HG02973 (cell line): ENCODE measurements around the gene NCEH1.
A peak's percentile ranks its signal among the peaks of the same experiment; 100 is the strongest.
"Not testable (repeated sequence)": the region's sequence is repeated elsewhere in the genome, so short reads cannot be mapped to it uniquely, and the experiment has no call there.

Source experiments
- ATAC-seq: cut with Tn5 transposase; IDR thresholded peaks from one replicate; pipeline ENCODE4 v1.9.1; 2021; ENCODE audit warnings: moderate library complexity; ENCODE audit not compliant: unreplicated experiment

Gene NCEH1

GRCh38 chr3:172710664-172711453 lies at the start of gene NCEH1:
Gene NCEH1, minus strand, starts transcription at chr3:172711067. Its CDS starts 83 bp downstream, at chr3:172710984.
- peak; percentile 99 for ATAC-seq

GRCh38 chr3:172760416-172760815 lies 49.5 kb upstream of the NCEH1 start:
- ATAC-seq: not testable (repeated sequence)

- no peak for ATAC-seq
These were observed 42.3 kb upstream of the NCEH1 start for GRCh38 chr3:172753125-172753524.

- ATAC-seq: no peak
These were observed 41.8 kb upstream of the NCEH1 start for GRCh38 chr3:172752651-172753050.

GRCh38 chr3:172751175-172751704 lies 40.4 kb upstream of the NCEH1 start:
- no peak for ATAC-seq

- ATAC-seq: peak; percentile 97
These were observed 39.7 kb upstream of the NCEH1 start, which contains the start of gene ECT2 for GRCh38 chr3:172750368-172751174. Gene ECT2, plus strand, starts transcription at chr3:172750726. Its CDS starts 3,805 bp downstream, at chr3:172754531.

GRCh38 chr3:172750069-172750367 lies 39.2 kb upstream of the NCEH1 start:
- no peak for ATAC-seq

GRCh38 chr3:172749230-172749965 lies 38.5 kb upstream of the NCEH1 start:
- no peak for ATAC-seq

GRCh38 chr3:172746475-172746874 lies 35.6 kb upstream of the NCEH1 start:
- no peak for ATAC-seq

GRCh38 chr3:172739462-172739861 lies 28.6 kb upstream of the NCEH1 start:
- no peak for ATAC-seq

GRCh38 chr3:172735014-172735413 lies 24.1 kb upstream of the NCEH1 start:
- ATAC-seq: no peak

- ATAC-seq: no peak
These were observed 15.5 kb upstream of the NCEH1 start for GRCh38 chr3:172726380-172726779.

- ATAC-seq: not testable (repeated sequence)
These were observed 11.7 kb upstream of the NCEH1 start for GRCh38 chr3:172722536-172723040.

- no peak for ATAC-seq
These were observed 6.7 kb upstream of the NCEH1 start for GRCh38 chr3:172717493-172718088.

- no peak for ATAC-seq
These were observed 5.6 kb upstream of the NCEH1 start for GRCh38 chr3:172716476-172716875.

GRCh38 chr3:172713316-172713715 lies 2.4 kb upstream of the NCEH1 start:
- no peak for ATAC-seq

- no peak for ATAC-seq
These were observed 558 bp upstream of the NCEH1 start for GRCh38 chr3:172711454-172711795.

- ATAC-seq: no peak
These were observed 848 bp downstream of the NCEH1 start for GRCh38 chr3:172709774-172710663.

- no peak for ATAC-seq
These were observed 1.7 kb downstream of the NCEH1 start for GRCh38 chr3:172708921-172709773.
